Measurements from ENCODE around the gene UCK2. TPM values are rescaled to one million over a fixed set of nuclear protein-coding genes. Genes with fewer than 3 reads are reported as not detected.

The UCK2 gene
- polyA plus RNA-seq, 1 donor: 24.0 TPM

GRCh38 chr1:165877940-165878556, 50.6 kb downstream of the UCK2 start:
- no peak for DNase-seq

- no peak for DNase-seq
These were observed 52.5 kb downstream of the UCK2 start for GRCh38 chr1:165879946-165880345.

GRCh38 chr1:165880993-165881392, 53.6 kb downstream of the UCK2 start:
- no peak for DNase-seq

GRCh38 chr1:165882168-165882837, 54.9 kb downstream of the UCK2 start:
- DNase-seq: no peak

GRCh38 chr1:165883056-165883455, 55.6 kb downstream of the UCK2 start:
- DNase-seq: no peak

- DNase-seq: no peak
These were observed 56.7 kb downstream of the UCK2 start for GRCh38 chr1:165884009-165884689.

- no peak for DNase-seq
These were observed 57.4 kb downstream of the UCK2 start for GRCh38 chr1:165884690-165885304.

GRCh38 chr1:165885305-165885694, 57.9 kb downstream of the UCK2 start:
- DNase-seq: no peak

- no peak for DNase-seq
These were observed 58.8 kb downstream of the UCK2 start for GRCh38 chr1:165886193-165886592.

GRCh38 chr1:165886983-165887382, 59.6 kb downstream of the UCK2 start:
- no peak for DNase-seq

- DNase-seq: no peak
These were observed 60.6 kb downstream of the UCK2 start for GRCh38 chr1:165887877-165888551.

- no peak for DNase-seq
These were observed 61.1 kb downstream of the UCK2 start for GRCh38 chr1:165888552-165888920.

GRCh38 chr1:165890684-165891083, 63.3 kb downstream of the UCK2 start:
- DNase-seq: no peak

GRCh38 chr1:165891111-165891860, 63.9 kb downstream of the UCK2 start:
- DNase-seq: no peak

GRCh38 chr1:165892935-165893334, 65.5 kb downstream of the UCK2 start:
- no peak for DNase-seq

- DNase-seq: no peak
These were observed 66.1 kb downstream of the UCK2 start for GRCh38 chr1:165893507-165893906.

GRCh38 chr1:165894591-165894990, 67.2 kb downstream of the UCK2 start:
- no peak for DNase-seq

- no peak for DNase-seq
These were observed 68.0 kb downstream of the UCK2 start for GRCh38 chr1:165895451-165895871.

GRCh38 chr1:165896277-165896676, 68.9 kb downstream of the UCK2 start:
- no peak for DNase-seq

- DNase-seq: no peak
These were observed 70.2 kb downstream of the UCK2 start for GRCh38 chr1:165897326-165898303.

All from left kidney (tissue), 2 donors.